ENCODE results near the gene TBC1D20.

GRCh38 chr20:399182-399707, 63.1 kb downstream of the TBC1D20 start:
- TF ChIP-seq EZH2 (IDR thresholded peaks at IDR 0.05; ENCODE audit: insufficient read depth, poor library complexity, severe bottlenecking) (no peak), EZH2phosphoT487 (IDR thresholded peaks at IDR 0.05; ENCODE audit: insufficient read depth, low read depth) (no peak)

Measured in GM23248 (cell line).